ENCODE data around the gene MAGIX. TPM values are rescaled to one million over a fixed set of nuclear protein-coding genes. Genes with fewer than 3 reads are reported as not detected.

The MAGIX gene
- total RNA-seq, 1 experiment from 2014 or later = 1.2 TPM

GRCh38 chrX:49163555-49164419 lies 1.2 kb downstream of the MAGIX start (continued):
- TF ChIP-seq, protein P1, sequence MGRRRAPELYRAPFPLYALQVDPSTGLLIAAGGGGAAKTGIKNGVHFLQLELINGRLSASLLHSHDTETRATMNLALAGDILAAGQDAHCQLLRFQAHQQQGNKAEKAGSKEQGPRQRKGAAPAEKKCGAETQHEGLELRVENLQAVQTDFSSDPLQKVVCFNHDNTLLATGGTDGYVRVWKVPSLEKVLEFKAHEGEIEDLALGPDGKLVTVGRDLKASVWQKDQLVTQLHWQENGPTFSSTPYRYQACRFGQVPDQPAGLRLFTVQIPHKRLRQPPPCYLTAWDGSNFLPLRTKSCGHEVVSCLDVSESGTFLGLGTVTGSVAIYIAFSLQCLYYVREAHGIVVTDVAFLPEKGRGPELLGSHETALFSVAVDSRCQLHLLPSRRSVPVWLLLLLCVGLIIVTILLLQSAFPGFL (CRISPR knock-in tag; IDR thresholded peaks at IDR 0.05; ENCODE audit: borderline replicate concordance) = no peak
- TF ChIP-seq ZNF396 (CRISPR knock-in tag; IDR thresholded peaks at IDR 0.05; ENCODE audit: borderline replicate concordance) = no peak
- no peak for TF ChIP-seq JAZF1 (CRISPR knock-in tag; IDR thresholded peaks at IDR 0.05)
- no peak for TF ChIP-seq ZBTB21 (CRISPR knock-in tag; IDR thresholded peaks at IDR 0.05; ENCODE audit: borderline replicate concordance)
- no peak for TF ChIP-seq CREB1 (CRISPR knock-in tag; IDR thresholded peaks at IDR 0.05)
- no peak for TF ChIP-seq ESRRA (CRISPR knock-in tag; IDR thresholded peaks at IDR 0.05; ENCODE audit: borderline replicate concordance)
- TF ChIP-seq CREM (CRISPR knock-in tag; IDR thresholded peaks at IDR 0.05) = peak; percentile 41; the same call in 1 of the 2 replicates
- no peak for TF ChIP-seq ZNF512 (CRISPR knock-in tag; IDR thresholded peaks at IDR 0.05; ENCODE audit: borderline replicate concordance)
- no peak for TF ChIP-seq GTF2I (CRISPR knock-in tag; conservative IDR thresholded peaks at IDR 0.05)
- TF ChIP-seq TEAD4 (CRISPR knock-in tag; IDR thresholded peaks at IDR 0.05) = no peak
- TF ChIP-seq FOXP1 (CRISPR knock-in tag; IDR thresholded peaks at IDR 0.05; ENCODE audit: borderline replicate concordance) = peak; percentile 60; the same call in 1 of the 2 replicates
- TF ChIP-seq, protein P2, sequence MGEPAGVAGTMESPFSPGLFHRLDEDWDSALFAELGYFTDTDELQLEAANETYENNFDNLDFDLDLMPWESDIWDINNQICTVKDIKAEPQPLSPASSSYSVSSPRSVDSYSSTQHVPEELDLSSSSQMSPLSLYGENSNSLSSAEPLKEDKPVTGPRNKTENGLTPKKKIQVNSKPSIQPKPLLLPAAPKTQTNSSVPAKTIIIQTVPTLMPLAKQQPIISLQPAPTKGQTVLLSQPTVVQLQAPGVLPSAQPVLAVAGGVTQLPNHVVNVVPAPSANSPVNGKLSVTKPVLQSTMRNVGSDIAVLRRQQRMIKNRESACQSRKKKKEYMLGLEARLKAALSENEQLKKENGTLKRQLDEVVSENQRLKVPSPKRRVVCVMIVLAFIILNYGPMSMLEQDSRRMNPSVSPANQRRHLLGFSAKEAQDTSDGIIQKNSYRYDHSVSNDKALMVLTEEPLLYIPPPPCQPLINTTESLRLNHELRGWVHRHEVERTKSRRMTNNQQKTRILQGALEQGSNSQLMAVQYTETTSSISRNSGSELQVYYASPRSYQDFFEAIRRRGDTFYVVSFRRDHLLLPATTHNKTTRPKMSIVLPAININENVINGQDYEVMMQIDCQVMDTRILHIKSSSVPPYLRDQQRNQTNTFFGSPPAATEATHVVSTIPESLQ (CRISPR knock-in tag; IDR thresholded peaks at IDR 0.05) = no peak
- TF ChIP-seq, protein P3, sequence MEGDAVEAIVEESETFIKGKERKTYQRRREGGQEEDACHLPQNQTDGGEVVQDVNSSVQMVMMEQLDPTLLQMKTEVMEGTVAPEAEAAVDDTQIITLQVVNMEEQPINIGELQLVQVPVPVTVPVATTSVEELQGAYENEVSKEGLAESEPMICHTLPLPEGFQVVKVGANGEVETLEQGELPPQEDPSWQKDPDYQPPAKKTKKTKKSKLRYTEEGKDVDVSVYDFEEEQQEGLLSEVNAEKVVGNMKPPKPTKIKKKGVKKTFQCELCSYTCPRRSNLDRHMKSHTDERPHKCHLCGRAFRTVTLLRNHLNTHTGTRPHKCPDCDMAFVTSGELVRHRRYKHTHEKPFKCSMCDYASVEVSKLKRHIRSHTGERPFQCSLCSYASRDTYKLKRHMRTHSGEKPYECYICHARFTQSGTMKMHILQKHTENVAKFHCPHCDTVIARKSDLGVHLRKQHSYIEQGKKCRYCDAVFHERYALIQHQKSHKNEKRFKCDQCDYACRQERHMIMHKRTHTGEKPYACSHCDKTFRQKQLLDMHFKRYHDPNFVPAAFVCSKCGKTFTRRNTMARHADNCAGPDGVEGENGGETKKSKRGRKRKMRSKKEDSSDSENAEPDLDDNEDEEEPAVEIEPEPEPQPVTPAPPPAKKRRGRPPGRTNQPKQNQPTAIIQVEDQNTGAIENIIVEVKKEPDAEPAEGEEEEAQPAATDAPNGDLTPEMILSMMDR (IDR thresholded peaks at IDR 0.05) = peak; percentile 70
- no peak for TF ChIP-seq NFE2L1 (CRISPR knock-in tag; IDR thresholded peaks at IDR 0.05)

DNA sequence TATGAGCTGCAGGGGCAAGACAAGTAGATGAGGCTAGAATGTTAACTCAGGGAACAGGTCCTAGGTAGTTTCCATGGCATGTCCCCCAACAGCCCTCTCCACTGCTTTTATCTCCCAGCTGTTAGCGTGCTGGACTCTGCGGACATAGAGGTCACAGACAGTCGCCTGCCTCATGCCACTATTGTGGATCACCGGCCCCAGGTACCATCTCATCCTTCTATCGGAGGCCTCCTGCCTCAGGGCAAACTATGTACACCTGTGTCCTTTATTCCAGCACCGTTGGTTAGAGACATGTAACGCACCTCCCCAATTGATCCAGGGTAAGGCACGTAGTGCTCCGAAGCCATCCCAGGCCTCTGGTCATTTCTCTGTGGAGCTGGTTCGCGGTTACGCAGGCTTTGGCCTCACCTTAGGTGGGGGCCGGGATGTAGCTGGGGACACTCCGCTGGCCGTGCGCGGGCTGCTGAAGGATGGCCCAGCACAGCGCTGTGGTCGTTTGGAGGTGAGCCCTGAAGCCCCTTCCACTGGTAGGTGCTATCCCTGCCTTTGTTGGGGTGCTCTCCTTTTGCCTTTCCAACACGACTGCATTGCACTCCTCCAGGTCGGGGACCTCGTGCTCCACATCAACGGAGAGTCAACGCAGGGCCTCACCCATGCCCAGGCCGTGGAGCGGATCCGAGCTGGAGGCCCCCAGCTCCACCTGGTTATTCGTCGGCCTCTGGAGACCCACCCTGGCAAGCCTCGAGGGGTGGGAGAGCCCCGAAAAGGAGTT lies 2.2 kb downstream of the MAGIX start:
- DNase-seq (ENCODE audit: low spot score) = no peak
- peak overlapping the region; percentile 93; the same call in 1 of the 2 replicates for H3K27ac Mint-ChIP-seq
- peaks cover 13% of the 10 kb centered on the region for H3K4me1 Mint-ChIP-seq
- H3K27me3 Mint-ChIP-seq (ENCODE audit: low read depth) = peaks cover 61% of the 10 kb centered on the region
- H3K9me3 Mint-ChIP-seq = no peaks in the 10 kb centered on the region
- ATAC-seq = no peak
- CTCF ChIA-PET = interaction anchor here (1.4 kb wide), 1 partner anchor 15 kb away, joined by 5 read pairs; no protein-coding TSS in a partner anchor
- POLR2A ChIA-PET = no interaction called here
- peak overlapping the region; percentile 78 for H3K4me3 Mint-ChIP-seq
- no peaks in the 10 kb centered on the region for H3K36me3 Mint-ChIP-seq
- TF ChIP-seq SMAD3 (CRISPR knock-in tag; IDR thresholded peaks at IDR 0.05; ENCODE audit: borderline replicate concordance) (no peak), JAZF1 (CRISPR knock-in tag; IDR thresholded peaks at IDR 0.05) (no peak), HMGXB4 (CRISPR knock-in tag; IDR thresholded peaks at IDR 0.05) (no peak), ZNF512 (CRISPR knock-in tag; IDR thresholded peaks at IDR 0.05; ENCODE audit: borderline replicate concordance) (no peak), FOXJ3 (CRISPR knock-in tag; IDR thresholded peaks at IDR 0.05; ENCODE audit: borderline replicate concordance) (no peak)
- TF ChIP-seq, protein P4, sequence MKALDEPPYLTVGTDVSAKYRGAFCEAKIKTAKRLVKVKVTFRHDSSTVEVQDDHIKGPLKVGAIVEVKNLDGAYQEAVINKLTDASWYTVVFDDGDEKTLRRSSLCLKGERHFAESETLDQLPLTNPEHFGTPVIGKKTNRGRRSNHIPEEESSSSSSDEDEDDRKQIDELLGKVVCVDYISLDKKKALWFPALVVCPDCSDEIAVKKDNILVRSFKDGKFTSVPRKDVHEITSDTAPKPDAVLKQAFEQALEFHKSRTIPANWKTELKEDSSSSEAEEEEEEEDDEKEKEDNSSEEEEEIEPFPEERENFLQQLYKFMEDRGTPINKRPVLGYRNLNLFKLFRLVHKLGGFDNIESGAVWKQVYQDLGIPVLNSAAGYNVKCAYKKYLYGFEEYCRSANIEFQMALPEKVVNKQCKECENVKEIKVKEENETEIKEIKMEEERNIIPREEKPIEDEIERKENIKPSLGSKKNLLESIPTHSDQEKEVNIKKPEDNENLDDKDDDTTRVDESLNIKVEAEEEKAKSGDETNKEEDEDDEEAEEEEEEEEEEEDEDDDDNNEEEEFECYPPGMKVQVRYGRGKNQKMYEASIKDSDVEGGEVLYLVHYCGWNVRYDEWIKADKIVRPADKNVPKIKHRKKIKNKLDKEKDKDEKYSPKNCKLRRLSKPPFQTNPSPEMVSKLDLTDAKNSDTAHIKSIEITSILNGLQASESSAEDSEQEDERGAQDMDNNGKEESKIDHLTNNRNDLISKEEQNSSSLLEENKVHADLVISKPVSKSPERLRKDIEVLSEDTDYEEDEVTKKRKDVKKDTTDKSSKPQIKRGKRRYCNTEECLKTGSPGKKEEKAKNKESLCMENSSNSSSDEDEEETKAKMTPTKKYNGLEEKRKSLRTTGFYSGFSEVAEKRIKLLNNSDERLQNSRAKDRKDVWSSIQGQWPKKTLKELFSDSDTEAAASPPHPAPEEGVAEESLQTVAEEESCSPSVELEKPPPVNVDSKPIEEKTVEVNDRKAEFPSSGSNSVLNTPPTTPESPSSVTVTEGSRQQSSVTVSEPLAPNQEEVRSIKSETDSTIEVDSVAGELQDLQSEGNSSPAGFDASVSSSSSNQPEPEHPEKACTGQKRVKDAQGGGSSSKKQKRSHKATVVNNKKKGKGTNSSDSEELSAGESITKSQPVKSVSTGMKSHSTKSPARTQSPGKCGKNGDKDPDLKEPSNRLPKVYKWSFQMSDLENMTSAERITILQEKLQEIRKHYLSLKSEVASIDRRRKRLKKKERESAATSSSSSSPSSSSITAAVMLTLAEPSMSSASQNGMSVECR (CRISPR knock-in tag; IDR thresholded peaks at IDR 0.05; ENCODE audit: borderline replicate concordance) = no peak
